K562 (cell line): ENCODE measurements around the gene SLC18A3. TPM values are rescaled to one million over a fixed set of nuclear protein-coding genes. Genes with fewer than 3 reads are reported as not detected.

Experiments
- ATAC-seq: fragments of 200-7000 bp; cut with Tn5 transposase; 3 replicates; pipeline ENCODE4 v1.9.1; 2020; ENCODE audit warnings: moderate library complexity
- BruUV-seq: library from RNA; stranded (reverse); fragments of 400-500 nt; replicated peaks from 2 replicates; lab custom pipeline; 2021; lab: Mats Ljungman, UMichigan
- CTCF ChIA-PET: fragments of 300-600 bp; formaldehyde crosslinking; extraction: SDS; loops from one replicate; lab custom pipeline; 2021; ENCODE audit warnings: low intra/inter-chr PET ratio; lab: Yijun Ruan, JAX
- POLR2A ChIA-PET: fragments of 300-600, 350-650 bp; sonication (Branson Sonifier 250); formaldehyde crosslinking; extraction: SDS; loops from one replicate; lab custom pipeline; 2021; ENCODE audit warnings: antibody characterized with exemption, inconsistent platforms; lab: Yijun Ruan, JAX
- DNase-seq, 4 experiments: peaks; one replicate each; pipeline versions ENCODE4 v3.0.0 to v3.0.0-alpha.2; 2011 to 2018; ENCODE audit warnings: low spot score in 3 of 4, mixed read lengths in 3 of 4; ENCODE audit errors: extremely low read depth in 1 of 4
- FAIRE-seq: peaks from 2 replicates; lab custom pipeline; 2011; peaks lifted over from hg19 to GRCh38; lab: Jason Lieb, UNC
- H2AFZ ChIP-seq: 2 replicates; pipeline ENCODE4 v1.6.0; 2011; ENCODE audit warnings: low read depth, low read length, control low read depth, inconsistent platforms
- H3K27ac ChIP-seq: fragments of 200-600 bp; 3 replicates; pipeline ENCODE4 v1.8.0; 2011; ENCODE audit warnings: low read depth, mild to moderate bottlenecking, control low read depth, inconsistent platforms, low read length, moderate library complexity, mixed read lengths; ENCODE audit errors: extremely low read depth
- H3K27me3 ChIP-seq, 2 experiments: fragments of 300-600 bp in 1 of 2; 2 replicates in 1 of 2; 3 replicates in 1 of 2; pipeline versions ENCODE4 v1.6.0 to v1.8.0; 2011; ENCODE audit warnings: inconsistent platforms in 2 of 2, low read length in 2 of 2, mild to moderate bottlenecking in 1 of 2, mixed read lengths in 1 of 2, moderate library complexity in 1 of 2; ENCODE audit not compliant: control insufficient read depth in 2 of 2, insufficient read depth in 2 of 2
- H3K36me3 ChIP-seq: fragments of 300-600 bp; 3 replicates; pipeline ENCODE4 v1.8.0; 2011; ENCODE audit warnings: mild to moderate bottlenecking, low read length, inconsistent platforms; ENCODE audit not compliant: control insufficient read depth, insufficient read depth
- H3K4me1 ChIP-seq, 2 experiments: fragments of 200-600 bp in 1 of 2; replicated peaks in 1 of 2; 2 replicates in 1 of 2; 3 replicates in 1 of 2; pipeline versions ENCODE4 v1.5.1 to v1.8.0; 2011; ENCODE audit warnings: inconsistent platforms in 2 of 2, low read length in 2 of 2, mild to moderate bottlenecking in 1 of 2, mixed read lengths in 1 of 2, moderate library complexity in 1 of 2; ENCODE audit not compliant: control insufficient read depth in 2 of 2, insufficient read depth in 2 of 2
- H3K4me2 ChIP-seq: 2 replicates; pipeline ENCODE4 v1.6.1; 2011; ENCODE audit warnings: low read length, control low read depth, inconsistent platforms, mixed read lengths; ENCODE audit not compliant: insufficient read depth
- H3K4me3 ChIP-seq: fragments of 200-600 bp; sonication (generic), shearing (Covaris generic); 2 replicates; pipeline ENCODE4 v1.5.1; 2016; ENCODE audit warnings: control low read depth, inconsistent platforms
- H3K79me2 ChIP-seq: fragments of 200-600 bp; 3 replicates; pipeline ENCODE4 v1.8.0; 2011; ENCODE audit warnings: low read length, inconsistent platforms; ENCODE audit not compliant: control insufficient read depth, insufficient read depth
- H3K9ac ChIP-seq, 2 experiments: 2 replicates each; pipeline versions ENCODE4 v1.6.0 to v1.6.1; 2011; ENCODE audit warnings: low read depth in 2 of 2, low read length in 2 of 2, control low read depth in 1 of 2, inconsistent platforms in 1 of 2, mild to moderate bottlenecking in 1 of 2, mixed read lengths in 1 of 2; ENCODE audit not compliant: insufficient read depth in 1 of 2
- H3K9me1 ChIP-seq: one replicate; pipeline ENCODE4 v1.6.0; 2011; ENCODE audit warnings: inconsistent platforms, mild to moderate bottlenecking, low read length, moderate library complexity; ENCODE audit not compliant: control insufficient read depth, insufficient read depth
- H3K9me3 ChIP-seq: replicated peaks from 2 replicates; pipeline ENCODE4 v1.5.1; 2011; ENCODE audit warnings: low read depth, low read length, inconsistent platforms; ENCODE audit not compliant: control insufficient read depth, insufficient read depth
- H4K20me1 ChIP-seq: replicated peaks from 2 replicates; pipeline ENCODE4 v1.6.1; 2011; ENCODE audit warnings: low read length, inconsistent platforms, mixed read lengths; ENCODE audit not compliant: control insufficient read depth, insufficient read depth
- CAMTA2 ChIP-seq: fragments of 250-450 bp; sonication (Bioruptor Pico); conservative IDR thresholded peaks from 2 replicates; pipeline ENCODE4 v1.5.1; 2022
- CBFB ChIP-seq: sonication (generic); formaldehyde crosslinking; IDR thresholded peaks from 2 replicates; pipeline ENCODE4 v1.4.0; 2020; ENCODE audit warnings: mild to moderate bottlenecking, missing genetic modification reagents
- CCAR2 ChIP-seq: fragments of 200-400 bp; formaldehyde crosslinking; IDR thresholded peaks from 2 replicates; pipeline ENCODE4 v1.6.1; 2017; ENCODE audit warnings: mild to moderate bottlenecking, low read depth, low read length
- CHCHD3 ChIP-seq: fragments of 250-450 bp; sonication (Bioruptor Pico); IDR thresholded peaks from 2 replicates; pipeline ENCODE4 v2.1.2; 2022; ENCODE audit warnings: mild to moderate bottlenecking
- DACH1 ChIP-seq: fragments of 450-650 bp; IDR thresholded peaks from 2 replicates; pipeline ENCODE4 v1.6.1; 2018; ENCODE audit not compliant: partially characterized antibody
- GATAD2B ChIP-seq: fragments of 450-650 bp; IDR thresholded peaks from 2 replicates; pipeline ENCODE4 v1.6.1; 2017; ENCODE audit warnings: mild to moderate bottlenecking, borderline replicate concordance
- HDAC3 ChIP-seq: fragments of 450-650 bp; IDR thresholded peaks from 2 replicates; pipeline ENCODE4 v1.6.1; 2018; ENCODE audit warnings: borderline replicate concordance, mild to moderate bottlenecking, moderate library complexity; ENCODE audit not compliant: partially characterized antibody
- LCOR ChIP-seq: sonication (generic); formaldehyde crosslinking; IDR thresholded peaks from 2 replicates; pipeline ENCODE4 v1.8.0; 2022; ENCODE audit warnings: mild to moderate bottlenecking, missing genetic modification reagents
- LEF1 ChIP-seq: fragments of 450-650 bp; IDR thresholded peaks from 2 replicates; pipeline ENCODE4 v1.6.1; 2016; ENCODE audit warnings: mild to moderate bottlenecking
- RAD51 ChIP-seq: fragments of 450-650 bp; IDR thresholded peaks from 2 replicates; pipeline ENCODE4 v1.7.1; 2016; ENCODE audit warnings: low read depth, mild to moderate bottlenecking, borderline replicate concordance
- ZFP36 ChIP-seq: fragments of 150-350 bp; IDR thresholded peaks from 2 replicates; pipeline ENCODE4 v1.6.1; 2018; ENCODE audit warnings: low read length, low read depth; ENCODE audit not compliant: partially characterized antibody
- ZNF695 ChIP-seq: fragments of 450-650 bp; formaldehyde crosslinking; IDR thresholded peaks from 2 replicates; pipeline ENCODE4 v1.4.0; 2020; ENCODE audit warnings: mild to moderate bottlenecking, moderate library complexity
- WGBS: fragments of 100-300 bp; shearing (Covaris generic); methylation state at CpG from one replicate; pipeline ENCODE4 v1.1.6; 2016; ENCODE audit warnings: low coverage, mixed read lengths; ENCODE audit not compliant: insufficient coverage; ENCODE audit errors: missing lambda C conversion rate; 5-methylcytosine and 5-hydroxymethylcytosine counted together
- in situ Hi-C: fragments of 300-500 bp; cut with MboI; formaldehyde crosslinking; loops from 4 replicates; pipeline ENCODE4 v1.15.0; 2018; ENCODE audit warnings: inconsistent platforms, mixed read lengths
- intact Hi-C: fragments of 100-400 bp; cut with micrococcal nuclease; formaldehyde crosslinking; loops from 2 replicates; pipeline ENCODE4 v1.14.2; 2022
- polyA plus RNA-seq, 8 experiments: library from polyadenylated mRNA; depleted of rRNA in 4 of 8; stranded (reverse) in 5 of 8; unstranded in 3 of 8; fragments of >200 nt; fragmentation: Nextera tagmentation in 2 of 8; fragmentation: Illumina TruSeq in 1 of 8; extraction: Ambion mirVana in 2 of 8; extraction: Trizol in 1 of 8; gene quantifications; 2 replicates each; pipeline versions ENCODE4 v1.2.1 to v1.2.3, GENCODE V29; 2011 to 2014; ENCODE audit warnings: inconsistent platforms in 1 of 8, missing spikeins in 1 of 8
- total RNA-seq, 7 experiments: library from RNA; depleted of rRNA in 6 of 7; stranded (reverse); fragments of >200 nt in 6 of 7; fragmentation: Illumina TruSeq in 2 of 7; extraction: Trizol in 2 of 7; gene quantifications; 2 replicates each; pipeline versions ENCODE4 v1.2.1 to v1.2.3, GENCODE V29; 2011 to 2021; ENCODE audit warnings: low replicate concordance in 1 of 7
- TF ChIP-seq, protein P1 (sequence below), 2 experiments: fragments of 450-650 bp; IDR thresholded peaks; 2 replicates each; pipeline ENCODE4 v1.6.1; 2016; ENCODE audit warnings: mild to moderate bottlenecking in 2 of 2, borderline replicate concordance in 1 of 2, low read depth in 1 of 2, moderate library complexity in 1 of 2
- TF ChIP-seq, protein P2 (sequence below): fragments of 450-650 bp; IDR thresholded peaks from 2 replicates; pipeline ENCODE4 v1.6.1; 2017; ENCODE audit warnings: mild to moderate bottlenecking, moderate library complexity

The SLC18A3 gene
- total and polyA plus RNA-seq, 9 of the 15 experiments (the other 6 are each of a cell fraction or from before 2014, with no cell fraction given) = not detected

DNA sequence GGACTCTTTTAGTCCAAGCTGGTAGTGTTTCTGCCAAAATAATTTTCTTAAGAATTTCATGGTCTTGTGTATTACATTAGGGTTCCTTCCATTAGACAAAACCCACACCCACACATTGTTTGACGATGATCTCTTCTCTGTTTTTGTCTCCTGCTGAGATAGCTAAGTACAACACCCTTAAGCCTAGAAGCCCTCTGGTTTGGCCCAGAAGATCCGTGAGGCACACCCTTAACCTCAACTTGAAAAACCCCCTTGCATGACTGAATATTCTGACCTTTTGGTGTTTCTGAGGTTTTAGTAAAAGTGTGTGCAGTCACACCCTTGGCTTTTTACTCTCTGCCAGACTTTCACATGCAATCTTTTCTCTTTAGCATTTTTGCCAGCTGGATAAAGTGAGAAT is 41.9 kb upstream of the SLC18A3 start:
- no peak overlapping the region for H3K9ac ChIP-seq
- no peaks in the 10 kb centered on the region for H3K79me2 ChIP-seq
- H3K4me1 ChIP-seq = peaks cover 0 to 4% of the 10 kb centered on the region in 2 experiments; a peak in 2 of 5 replicates
- H3K9me1 ChIP-seq = no peaks in the 10 kb centered on the region
- peaks cover 9 to 16% of the 10 kb centered on the region in 2 experiments; a peak in 3 of 5 replicates for H3K27me3 ChIP-seq
- H4K20me1 ChIP-seq = no peaks in the 10 kb centered on the region
- no peaks in the 10 kb centered on the region for H3K36me3 ChIP-seq
- DNase-seq (no peak), ATAC-seq (no peak), FAIRE-seq (no peak)
- POLR2A ChIA-PET = no interaction called here
- BruUV-seq = no TSS peak
- H3K27ac ChIP-seq = no peak overlapping the region
- no peak overlapping the region for H3K4me3 ChIP-seq
- H3K9me3 ChIP-seq = no peaks in the 10 kb centered on the region
- no peak overlapping the region for H2AFZ ChIP-seq
- CTCF ChIA-PET = no interaction called here
- in situ Hi-C loops = no loop called here
- no peak overlapping the region for H3K4me2 ChIP-seq
- 0% methylated on average over 2 of the region's 2 CpGs for WGBS
- intact Hi-C loops = no loop called here
- TF ChIP-seq ZNF695 (CRISPR knock-in tag) (no peak), LCOR (no peak), DACH1 (no peak), RAD51 (no peak), CCAR2 (no peak), ZFP36 (no peak), GATAD2B (no peak), CAMTA2 (CRISPR knock-in tag) (no peak), CHCHD3 (no peak), CBFB (no peak), LEF1 (no peak), HDAC3 (no peak)
- TF ChIP-seq, protein P1, sequence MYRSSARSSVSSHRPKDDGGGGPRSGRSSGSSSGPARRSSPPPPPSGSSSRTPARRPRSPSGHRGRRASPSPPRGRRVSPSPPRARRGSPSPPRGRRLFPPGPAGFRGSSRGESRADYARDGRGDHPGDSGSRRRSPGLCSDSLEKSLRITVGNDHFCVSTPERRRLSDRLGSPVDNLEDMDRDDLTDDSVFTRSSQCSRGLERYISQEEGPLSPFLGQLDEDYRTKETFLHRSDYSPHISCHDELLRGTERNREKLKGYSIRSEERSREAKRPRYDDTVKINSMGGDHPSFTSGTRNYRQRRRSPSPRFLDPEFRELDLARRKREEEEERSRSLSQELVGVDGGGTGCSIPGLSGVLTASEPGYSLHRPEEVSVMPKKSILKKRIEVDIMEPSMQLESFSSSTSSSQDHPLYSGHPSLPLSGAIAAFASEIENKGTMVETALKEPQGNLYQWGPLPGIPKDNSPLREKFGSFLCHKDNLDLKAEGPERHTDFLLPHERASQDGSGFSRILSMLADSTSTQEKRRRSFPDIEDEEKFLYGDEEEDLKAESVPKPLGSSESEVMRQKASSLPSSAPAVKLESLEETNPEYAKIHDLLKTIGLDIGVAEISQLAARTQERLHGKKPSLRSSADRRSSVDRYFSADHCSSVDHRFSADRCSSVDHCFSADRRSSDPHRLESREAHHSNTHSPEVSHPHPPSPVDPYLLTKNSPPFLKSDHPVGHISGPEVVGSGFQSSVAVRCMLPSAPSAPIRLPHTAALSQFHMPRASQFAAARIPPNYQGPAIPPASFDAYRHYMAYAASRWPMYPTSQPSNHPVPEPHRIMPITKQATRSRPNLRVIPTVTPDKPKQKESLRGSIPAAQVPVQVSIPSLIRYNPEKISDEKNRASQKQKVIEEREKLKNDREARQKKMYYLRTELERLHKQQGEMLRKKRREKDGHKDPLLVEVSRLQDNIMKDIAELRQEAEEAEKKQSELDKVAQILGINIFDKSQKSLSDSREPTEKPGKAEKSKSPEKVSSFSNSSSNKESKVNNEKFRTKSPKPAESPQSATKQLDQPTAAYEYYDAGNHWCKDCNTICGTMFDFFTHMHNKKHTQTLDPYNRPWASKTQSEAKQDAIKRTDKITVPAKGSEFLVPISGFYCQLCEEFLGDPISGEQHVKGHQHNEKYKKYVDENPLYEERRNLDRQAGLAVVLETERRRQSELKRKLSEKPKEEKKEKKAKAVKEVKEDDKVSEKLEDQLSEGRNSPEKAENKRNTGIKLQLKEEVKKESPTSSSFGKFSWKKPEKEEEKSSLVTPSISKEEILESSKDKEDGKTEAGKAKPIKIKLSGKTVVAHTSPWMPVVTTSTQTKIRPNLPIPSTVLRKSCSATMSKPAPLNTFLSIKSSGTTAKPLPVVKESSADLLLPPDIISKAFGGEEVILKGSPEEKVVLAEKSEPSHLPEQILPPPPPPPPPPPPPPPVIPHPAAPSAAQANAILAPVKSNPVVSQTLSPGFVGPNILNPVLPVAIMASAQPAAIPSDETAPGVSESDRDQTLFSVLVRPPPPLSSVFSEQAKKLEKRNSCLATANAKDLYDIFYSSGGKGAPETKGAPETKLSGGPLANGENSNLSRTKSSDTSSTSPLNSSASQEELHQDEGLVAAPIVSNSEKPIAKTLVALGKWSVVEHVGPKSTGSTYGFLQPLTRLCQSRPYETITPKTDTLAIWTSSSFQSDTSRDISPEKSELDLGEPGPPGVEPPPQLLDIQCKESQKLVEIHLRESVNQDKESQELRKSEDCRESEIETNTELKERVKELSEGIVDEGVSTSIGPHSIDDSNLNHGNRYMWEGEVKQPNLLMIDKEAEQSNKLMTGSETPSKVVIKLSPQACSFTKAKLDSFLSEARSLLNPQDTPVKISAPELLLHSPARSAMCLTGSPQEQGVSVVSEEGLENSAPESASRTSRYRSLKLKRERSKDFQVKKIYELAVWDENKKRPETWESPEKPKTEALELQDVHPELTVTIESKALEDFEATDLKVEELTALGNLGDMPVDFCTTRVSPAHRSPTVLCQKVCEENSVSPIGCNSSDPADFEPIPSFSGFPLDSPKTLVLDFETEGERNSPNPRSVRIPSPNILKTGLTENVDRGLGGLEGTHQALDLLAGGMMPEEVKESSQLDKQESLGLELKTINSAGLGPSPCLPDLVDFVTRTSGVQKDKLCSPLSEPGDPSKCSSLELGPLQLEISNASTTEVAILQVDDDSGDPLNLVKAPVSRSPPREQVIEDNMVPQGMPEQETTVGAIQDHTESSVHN (IDR thresholded peaks at IDR 0.05; ENCODE audit: borderline replicate concordance in 1 of 2, low read depth in 1 of 2) = no peak
- TF ChIP-seq, protein P2, sequence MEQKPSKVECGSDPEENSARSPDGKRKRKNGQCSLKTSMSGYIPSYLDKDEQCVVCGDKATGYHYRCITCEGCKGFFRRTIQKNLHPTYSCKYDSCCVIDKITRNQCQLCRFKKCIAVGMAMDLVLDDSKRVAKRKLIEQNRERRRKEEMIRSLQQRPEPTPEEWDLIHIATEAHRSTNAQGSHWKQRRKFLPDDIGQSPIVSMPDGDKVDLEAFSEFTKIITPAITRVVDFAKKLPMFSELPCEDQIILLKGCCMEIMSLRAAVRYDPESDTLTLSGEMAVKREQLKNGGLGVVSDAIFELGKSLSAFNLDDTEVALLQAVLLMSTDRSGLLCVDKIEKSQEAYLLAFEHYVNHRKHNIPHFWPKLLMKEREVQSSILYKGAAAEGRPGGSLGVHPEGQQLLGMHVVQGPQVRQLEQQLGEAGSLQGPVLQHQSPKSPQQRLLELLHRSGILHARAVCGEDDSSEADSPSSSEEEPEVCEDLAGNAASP = no peak
